Muscle of leg (tissue), 11 donors: ENCODE measurements around the gene NLK. TPM values are rescaled to one million over a fixed set of nuclear protein-coding genes. Genes with fewer than 3 reads are reported as not detected.
"Not testable (repeated sequence)": the region's sequence is repeated elsewhere in the genome, so short reads cannot be mapped to it uniquely, and the experiment has no call there.

Experiments used
- DNase-seq: peaks from one replicate; pipeline ENCODE4 v3.0.0; 2013
- H3K27ac ChIP-seq: one replicate; pipeline ENCODE4 v1.5.1; 2013; ENCODE audit warnings: mild to moderate bottlenecking, low read length, control low read depth
- H3K27me3 ChIP-seq: one replicate; pipeline ENCODE4 v1.6.1; 2013; ENCODE audit warnings: low read length; ENCODE audit not compliant: control insufficient read depth, insufficient read depth
- H3K36me3 ChIP-seq: one replicate; pipeline ENCODE4 v1.6.1; 2013; ENCODE audit warnings: low read length; ENCODE audit not compliant: control insufficient read depth, insufficient read depth
- H3K4me1 ChIP-seq: one replicate; pipeline ENCODE4 v1.6.1; 2013; ENCODE audit warnings: low read length; ENCODE audit not compliant: control insufficient read depth, insufficient read depth
- H3K4me3 ChIP-seq: one replicate; pipeline ENCODE4 v1.5.1; 2013; ENCODE audit warnings: low read length, control low read depth
- H3K9me3 ChIP-seq: replicated peaks from 2 replicates; pipeline ENCODE4 v1.6.1; 2013; ENCODE audit warnings: low read depth, low read length; ENCODE audit not compliant: control insufficient read depth
- WGBS: methylation state at CpG from one replicate; pipeline ENCODE4 v1.1.5; 2013; ENCODE audit warnings: missing lambda C conversion rate; ENCODE audit not compliant: insufficient coverage; 5-methylcytosine and 5-hydroxymethylcytosine counted together
- polyA plus RNA-seq, 8 donors: library from polyadenylated mRNA; unstranded; fragments of 120-200 nt; gene quantifications; one replicate each; pipeline versions ENCODE4 v1.2.1 to v1.2.3, GENCODE V29; 2013; ENCODE audit warnings: inconsistent platforms in 1 of 8, low replicate concordance in 1 of 8; ENCODE audit not compliant: insufficient read length in 8 of 8, insufficient read depth in 1 of 8
- total RNA-seq: library from RNA; stranded (reverse); fragments of 120-200 nt; gene quantifications from one replicate; pipeline ENCODE4 v1.2.4, GENCODE V29; 2013

Gene NLK
- total and polyA plus RNA-seq, 9 donors, result 6.5 to 10.1 (median 7.7) TPM

DNA sequence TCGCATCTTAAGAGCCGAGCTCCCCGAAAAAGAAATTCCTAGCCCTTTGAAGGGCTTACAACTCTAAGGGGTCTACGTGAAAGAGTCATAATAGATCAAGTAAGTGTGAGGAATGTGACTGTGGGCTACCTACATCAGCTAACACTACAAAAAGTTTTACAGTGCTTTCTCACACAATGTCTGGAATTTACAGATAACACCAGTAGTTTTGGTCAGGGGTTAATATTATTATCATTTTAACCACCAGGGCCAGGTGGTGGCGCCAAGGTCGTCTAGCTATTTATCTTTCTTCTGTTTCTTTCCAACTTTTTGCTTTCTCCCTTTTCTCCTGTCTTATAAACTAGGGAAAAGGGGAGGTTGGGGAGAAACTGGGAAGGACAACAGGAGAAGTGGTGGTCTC, 188.1 kb downstream of the NLK start:
- H3K27ac ChIP-seq, H3K36me3 ChIP-seq, H3K9me3 ChIP-seq, DNase-seq, H3K4me3 ChIP-seq, H3K4me1 ChIP-seq: not testable (repeated sequence)
- peaks cover 57% of the 10 kb centered on the region for H3K27me3 ChIP-seq
- no CpG with 5 or more reads among the region's 6 CpGs for WGBS

DNA sequence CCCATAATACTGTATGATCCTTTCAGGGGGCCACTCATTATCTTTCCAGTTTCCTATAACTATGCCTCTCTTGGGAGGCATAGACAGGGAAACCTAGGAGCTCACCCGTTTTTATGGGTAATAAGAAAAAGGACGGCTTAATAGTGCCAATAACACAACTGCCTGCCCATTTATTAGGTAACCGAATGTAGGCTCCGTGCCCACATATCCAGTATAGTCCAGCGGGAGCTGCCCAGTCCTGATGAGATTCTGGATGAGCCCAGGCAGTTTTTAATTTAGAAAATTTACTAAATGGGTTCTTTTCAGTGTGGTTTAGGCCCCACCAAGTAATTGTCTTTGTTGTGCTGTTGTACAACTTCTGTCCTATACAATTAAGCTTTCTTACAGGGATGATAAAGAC, 189.1 kb downstream of the NLK start:
- H3K36me3 ChIP-seq, H3K4me3 ChIP-seq, H3K9me3 ChIP-seq, H3K4me1 ChIP-seq, DNase-seq, H3K27ac ChIP-seq: not testable (repeated sequence)
- H3K27me3 ChIP-seq, result peaks cover 48% of the 10 kb centered on the region
- no CpG with 5 or more reads among the region's 5 CpGs for WGBS

DNA sequence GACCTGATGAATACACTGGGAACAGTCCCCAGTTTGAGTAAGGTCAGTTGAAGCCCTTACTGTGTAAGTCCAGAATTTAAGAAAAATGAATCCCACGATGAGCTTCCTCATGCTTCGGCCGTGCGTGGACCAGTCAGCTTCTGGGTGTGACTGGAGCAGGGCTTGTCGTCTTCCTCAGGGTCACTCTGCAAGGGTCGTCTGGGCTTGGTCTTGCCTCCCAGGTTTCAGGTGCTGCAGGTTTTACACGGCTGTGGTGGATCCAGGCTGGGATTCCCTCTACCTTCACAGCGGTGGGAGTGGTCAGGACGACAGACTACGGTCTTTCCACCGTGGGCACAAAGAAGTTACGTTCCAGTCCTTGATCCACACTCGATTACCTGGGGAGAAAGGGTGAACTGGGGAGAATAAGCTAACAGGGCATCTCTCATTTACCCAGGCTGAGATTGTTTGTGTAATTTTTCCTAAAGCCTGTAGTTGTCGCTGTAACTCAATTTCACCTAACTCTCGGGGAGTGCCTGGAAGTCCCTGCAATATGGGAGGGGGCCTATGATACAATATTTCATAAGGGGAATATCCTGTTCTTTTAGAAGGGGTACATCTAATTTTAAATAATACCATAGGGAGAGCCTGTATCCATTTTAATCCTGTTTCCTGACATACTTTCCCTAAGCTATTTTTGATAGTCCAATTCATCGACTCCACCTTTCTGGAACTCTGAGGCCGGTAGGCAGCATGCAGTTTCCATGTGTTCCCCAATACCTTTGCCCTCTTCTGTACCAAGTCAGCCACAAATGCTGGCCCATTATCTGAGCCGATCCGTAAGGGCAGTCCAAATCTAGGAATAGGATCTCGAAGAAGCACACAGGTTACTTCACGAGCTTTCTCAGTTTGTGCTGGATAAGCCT, 190.7 kb downstream of the NLK start:
- H3K36me3 ChIP-seq, H3K4me1 ChIP-seq, H3K27ac ChIP-seq, H3K9me3 ChIP-seq, H3K4me3 ChIP-seq, DNase-seq: not testable (repeated sequence)
- WGBS, result 66% methylated on average over 8 of the region's 21 CpGs
- H3K27me3 ChIP-seq, result peaks cover 32% of the 10 kb centered on the region

DNA sequence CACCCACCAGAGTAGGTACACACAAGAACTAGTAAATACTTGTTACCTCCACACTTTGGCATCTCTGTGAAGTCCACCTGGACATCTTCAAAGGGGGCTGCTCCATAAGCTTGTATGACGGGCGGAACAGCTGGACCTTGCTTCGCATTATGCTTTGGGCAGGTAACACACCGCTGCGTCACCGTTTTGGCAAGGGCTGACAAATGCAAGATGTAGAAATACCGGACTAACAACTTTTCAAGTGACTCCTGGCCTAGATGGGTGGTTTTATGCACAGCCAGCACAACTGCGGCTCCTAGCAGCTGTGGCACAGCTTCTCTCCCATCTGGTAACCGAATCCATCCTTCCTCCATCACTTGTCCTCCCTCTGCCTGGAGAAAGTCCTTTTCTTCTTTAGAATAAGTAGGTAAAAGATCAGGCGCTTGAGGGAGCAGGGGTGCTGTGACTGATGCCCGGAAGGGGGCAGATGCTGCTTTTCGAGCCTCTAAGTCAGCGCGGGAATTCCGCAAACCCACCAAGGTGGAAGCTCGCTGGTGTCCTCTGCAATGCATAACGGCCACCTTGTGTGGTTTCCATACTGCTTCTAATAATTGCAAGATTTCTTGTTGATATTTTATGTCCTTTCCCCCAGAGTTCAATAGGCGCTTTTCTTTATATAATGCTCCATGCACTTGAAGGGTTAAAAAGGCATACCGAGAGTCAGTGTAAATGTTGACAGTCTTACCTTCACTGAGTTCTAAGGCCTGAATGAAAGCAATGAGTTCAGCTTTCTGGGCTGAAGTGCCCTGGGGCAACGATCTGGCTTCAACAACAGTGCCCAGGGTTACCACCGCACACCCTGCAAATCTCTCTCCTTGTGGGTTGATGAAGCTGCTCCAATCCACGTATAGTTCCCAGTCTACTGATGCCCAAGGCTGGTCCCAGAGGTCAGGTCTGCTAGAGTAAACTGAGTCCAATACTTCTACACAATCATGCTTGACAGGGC, 191.7 kb downstream of the NLK start:
- not testable (repeated sequence) for H3K4me1 ChIP-seq, DNase-seq, H3K9me3 ChIP-seq, H3K27ac ChIP-seq, H3K36me3 ChIP-seq, H3K4me3 ChIP-seq
- 73% methylated on average over 13 of the region's 22 CpGs for WGBS
- peaks cover 23% of the 10 kb centered on the region for H3K27me3 ChIP-seq

GRCh38 chr17:28235066-28235700, 192.7 kb downstream of the NLK start:
- H3K4me3 ChIP-seq, H3K9me3 ChIP-seq, DNase-seq, H3K4me1 ChIP-seq, H3K36me3 ChIP-seq, H3K27ac ChIP-seq: not testable (repeated sequence)
- WGBS, result 57% methylated on average over 6 of the region's 12 CpGs
- H3K27me3 ChIP-seq, result peaks cover 14% of the 10 kb centered on the region

- H3K4me3 ChIP-seq, DNase-seq, H3K9me3 ChIP-seq, H3K27ac ChIP-seq, H3K4me1 ChIP-seq, H3K36me3 ChIP-seq: not testable (repeated sequence)
- WGBS, result 84% methylated on average over 6 of the region's 13 CpGs
- H3K27me3 ChIP-seq, result peaks cover 11% of the 10 kb centered on the region
Measured at GRCh38 chr17:28236033-28236653, 193.7 kb downstream of the NLK start.

DNA sequence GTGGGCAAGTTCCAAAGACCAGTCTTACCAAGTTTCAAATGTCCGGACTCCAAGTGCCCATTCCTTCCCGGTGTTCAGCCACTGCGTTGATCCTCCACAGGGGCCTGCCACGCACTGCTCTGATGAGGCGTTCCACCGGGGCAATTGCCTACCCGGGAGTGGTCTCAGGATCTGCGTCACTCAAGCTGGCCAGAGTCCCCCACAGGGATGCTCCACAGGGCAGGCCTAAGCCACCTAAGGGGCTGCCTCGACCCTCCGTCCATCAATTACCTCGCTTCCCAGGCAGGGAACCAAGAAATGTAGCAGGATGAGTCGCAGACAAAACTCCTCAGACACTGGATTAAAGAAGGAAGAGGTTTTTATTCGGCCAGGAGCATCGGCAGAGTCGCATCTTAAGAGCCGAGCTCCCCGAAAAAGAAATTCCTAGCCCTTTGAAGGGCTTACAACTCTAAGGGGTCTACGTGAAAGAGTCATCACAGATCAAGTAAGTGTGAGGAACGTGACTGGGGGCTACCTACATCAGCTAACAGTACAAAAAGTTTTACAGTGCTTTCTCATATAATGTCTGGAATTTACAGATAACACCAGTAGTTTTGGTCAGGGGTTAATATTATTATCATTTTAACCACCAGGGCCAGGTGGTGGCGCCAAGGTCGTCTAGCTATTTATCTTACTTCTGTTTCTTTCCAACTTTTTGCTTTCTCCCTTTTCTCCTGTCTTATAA, 196.2 kb downstream of the NLK start:
- H3K27me3 ChIP-seq, H3K27ac ChIP-seq, H3K36me3 ChIP-seq, H3K9me3 ChIP-seq, H3K4me1 ChIP-seq, H3K4me3 ChIP-seq, DNase-seq: not testable (repeated sequence)
- WGBS, result 89% methylated on average over 12 of the region's 21 CpGs

GRCh38 chr17:28239271-28239624, 196.8 kb downstream of the NLK start:
- no peak for DNase-seq

GRCh38 chr17:28240688-28241340, 198.3 kb downstream of the NLK start:
- Histone ChIP-seq H3K4me3 (no peak overlapping the region), H3K27me3 (no peaks in the 10 kb centered on the region), H3K9me3 (no peaks in the 10 kb centered on the region), H3K27ac (no peak overlapping the region), H3K36me3 (no peaks in the 10 kb centered on the region), H3K4me1 (no peaks in the 10 kb centered on the region)
- DNase-seq, result no peak
- 73% methylated on average over 5 of the region's 8 CpGs for WGBS

More at GRCh38 chr17:28239271-28239624, 196.8 kb downstream of the NLK start:
- Histone ChIP-seq H3K36me3 (no peaks in the 10 kb centered on the region), H3K9me3 (no peaks in the 10 kb centered on the region), H3K4me3 (no peak overlapping the region), H3K4me1 (no peaks in the 10 kb centered on the region), H3K27ac (no peak overlapping the region), H3K27me3 (peaks cover 3% of the 10 kb centered on the region)
- no CpG with 5 or more reads among the region's 3 CpGs for WGBS
